ENCODE results near the gene DENND4C. TPM values are rescaled to one million over a fixed set of nuclear protein-coding genes. Genes with fewer than 3 reads are reported as not detected.
A peak's percentile ranks its signal among the peaks of the same experiment; 100 is the strongest.

Gene DENND4C
- total and polyA plus RNA-seq, 2 of the 4 experiments (the other 2 are of a cell fraction): 9.0 to 32.6 TPM

GRCh38 chr9:19231126-19231903 lies 822 bp downstream of the DENND4C start:
- Histone ChIP-seq H4K20me1 (ENCODE audit: insufficient read depth, low read length) (peaks cover 22% of the 10 kb centered on the region; the same call in 1 of the 2 replicates), H3K18ac (ENCODE audit: low read depth, low read length) (no peak overlapping the region), H3K4me1 (ENCODE audit: control insufficient read depth, insufficient read depth, low read length) (peaks cover 3% of the 10 kb centered on the region), H4K8ac (ENCODE audit: low read depth in 2 of 2, low read length in 2 of 2) (peak overlapping the region in 1 of 2 experiments; percentile 1; a peak in 2 of 4 replicates), H3K14ac (replicated peaks; ENCODE audit: low read depth, low read length) (peak overlapping the region; percentile 48; the same call in 1 of the 2 replicates), H4K5ac (ENCODE audit: low read depth, low read length) (no peak overlapping the region), H3K79me1 (ENCODE audit: low read depth in 1 of 2, low read length in 2 of 2) (peaks cover 0 to 20% of the 10 kb centered on the region in 2 experiments; a peak in 3 of 4 replicates), H4K91ac (ENCODE audit: insufficient read depth, low read depth, low read length) (no peak overlapping the region), H3K4me3 (ENCODE audit: insufficient read depth, low read depth, low read length) (peak overlapping the region; percentile 97), H2BK20ac (ENCODE audit: low read depth, low read length) (no peak overlapping the region), H3K9me3 (ENCODE audit: control insufficient read depth, insufficient read depth, low read length) (no peaks in the 10 kb centered on the region), H3K23ac (ENCODE audit: low read depth, low read length) (peak overlapping the region; percentile 81), H2AK9ac (replicated peaks; ENCODE audit: low read depth, low read length, poor library complexity) (peak overlapping the region; percentile 74), H3K27ac (ENCODE audit: insufficient read depth, low read length) (peak overlapping the region; percentile 97), H3K9me1 (ENCODE audit: insufficient read depth, low read length) (no peaks in the 10 kb centered on the region), H2BK5ac (ENCODE audit: low read depth, low read length, poor library complexity, severe bottlenecking) (peak overlapping the region; percentile 93), H3K9ac (ENCODE audit: low read depth, low read length) (peak overlapping the region; percentile 96), H3K36me3 (ENCODE audit: control insufficient read depth, insufficient read depth, low read length) (peaks cover 2% of the 10 kb centered on the region; the same call in 1 of the 2 replicates), H2BK15ac (ENCODE audit: low read depth, low read length) (no peak overlapping the region), H3K4me2 (ENCODE audit: low read depth, low read length) (peak overlapping the region; percentile 88), H2AK5ac (ENCODE audit: low read depth, low read length) (no peak overlapping the region), H3K27me3 (ENCODE audit: control insufficient read depth, insufficient read depth, low read length) (no peaks in the 10 kb centered on the region), H2BK120ac (ENCODE audit: low read depth, low read length) (no peak overlapping the region), H2AFZ (replicated peaks; ENCODE audit: low read length, poor library complexity) (peak overlapping the region; percentile 98), H3K4ac (ENCODE audit: low read depth, low read length) (peak overlapping the region; percentile 14; the same call in 1 of the 2 replicates), H3K56ac (ENCODE audit: extremely low read depth, insufficient read depth, low read length) (peak overlapping the region; percentile 57; the same call in 1 of the 2 replicates)
- no TSS peak for BruUV-seq (replicated peaks)
- ChIA-PET POLR2A (ENCODE audit: unreplicated experiment) (interaction anchor here (0.6 kb wide), 1 partner anchor 1916 kb away, joined by 3 read pairs; no protein-coding TSS in a partner anchor), CTCF (interaction anchor here (0.6 to 0.7 kb wide), 2 partner anchors 10 to 73 kb away, joined by 3 read pairs; no protein-coding TSS in a partner anchor)
- ATAC-seq (ENCODE audit: low read depth) (peak; percentile 1), DNase-seq (peak; percentile 17)
- in situ Hi-C loops (cut with MboI; ENCODE audit: low sequenced_read_pairs) (no loop called here), intact Hi-C loops (cut with micrococcal nuclease) (loop anchor here (2.0 kb wide), 2 partner anchors 147 to 225 kb away; no protein-coding TSS in a partner anchor), dilution Hi-C loops (cut with HindIII; ENCODE audit: low sequenced_read_pairs, unreplicated experiment) (no loop called here)
- 3% methylated on average over 7 of the region's 35 CpGs; no CpG with 5 or more reads in 1 of the 2 experiments for WGBS, 2 experiments (ENCODE audit: extremely low coverage in 2 of 2, insufficient read length in 1 of 2)
- TF ChIP-seq RAD21 (IDR thresholded peaks at IDR 0.05; ENCODE audit: low read length) (no peak), POLR2A (IDR thresholded peaks at IDR 0.05; ENCODE audit: low read depth, low read length) (no peak), BHLHE40 (IDR thresholded peaks at IDR 0.05; ENCODE audit: low read depth, low read length) (no peak), USF2 (IDR thresholded peaks at IDR 0.05; ENCODE audit: low read depth, low read length) (no peak), ELK1 (IDR thresholded peaks at IDR 0.05; ENCODE audit: borderline replicate concordance, low read depth, low read length) (no peak), SMC3 (IDR thresholded peaks at IDR 0.05; ENCODE audit: low read depth, low read length) (no peak), RFX5 (IDR thresholded peaks at IDR 0.05; ENCODE audit: low read depth, low read length) (no peak), RCOR1 (IDR thresholded peaks at IDR 0.05; ENCODE audit: insufficient replicate concordance, low read length) (no peak), CHD1 (IDR thresholded peaks at IDR 0.05; ENCODE audit: low read depth, low read length) (no peak), FOS (IDR thresholded peaks at IDR 0.05; ENCODE audit: low read depth, low read length) (no peak), NFE2L2 (IDR thresholded peaks at IDR 0.05; ENCODE audit: low read depth, low read length) (no peak), MXI1 (IDR thresholded peaks at IDR 0.05; ENCODE audit: borderline replicate concordance, low read depth, low read length) (no peak), MAZ (IDR thresholded peaks at IDR 0.05; ENCODE audit: borderline replicate concordance, low read depth, low read length) (no peak), CEBPB (IDR thresholded peaks at IDR 0.05; ENCODE audit: low read depth, low read length) (no peak), MAFK (IDR thresholded peaks at IDR 0.05; ENCODE audit: low read depth, low read length) (no peak)

Data from IMR-90 (cell line).